ENCODE data around the gene LRRC8E. TPM values are rescaled to one million over a fixed set of nuclear protein-coding genes. Genes with fewer than 3 reads are reported as not detected.
A peak's percentile ranks its signal among the peaks of the same experiment; 100 is the strongest.

LRRC8E gene
- total and polyA plus RNA-seq, 8 donors: 2.6 to 6.1 (median 4.7) TPM

- no peak overlapping the region for H3K4me3 ChIP-seq
- ATAC-seq (no peak), FAIRE-seq (no peak), DNase-seq (peak in 4 of 6 donors; percentile 21 to 72 (median 51))
- intact Hi-C loops (cut with DNase I): no loop called here
- no peak overlapping the region for H3K27ac ChIP-seq
- H3K9me3 ChIP-seq: no peaks in the 10 kb centered on the region
- WGBS, 2 donors: 82 to 85% methylated on average over 20 to 21 of the region's 21 CpGs
- TF ChIP-seq CTCF (IDR thresholded peaks at IDR 0.05): no peak
- peaks cover 3 to 14% (median 9%) of the 10 kb centered on the region in 3 donors for H3K4me1 ChIP-seq
- H3K36me3 ChIP-seq: no peaks in the 10 kb centered on the region
- H3K27me3 ChIP-seq: no peaks in the 10 kb centered on the region
Measured at GRCh38 chr19:7900401-7900870, 12.1 kb downstream of the LRRC8E start.

GRCh38 chr19:7900931-7901330, 12.6 kb downstream of the LRRC8E start:
- FAIRE-seq: no peak

GRCh38 chr19:7901337-7901736, 13.0 kb downstream of the LRRC8E start:
- H3K4me3 ChIP-seq: no peak overlapping the region
- 87 to 88% methylated on average over 7 of the region's 7 CpGs for WGBS, 2 donors
- DNase-seq (peak in 2 of 6 donors; percentile 24 to 36), FAIRE-seq (no peak), ATAC-seq (no peak)
- no peaks in the 10 kb centered on the region for H3K36me3 ChIP-seq
- no peaks in the 10 kb centered on the region for H3K27me3 ChIP-seq
- intact Hi-C loops (cut with DNase I): no loop called here
- TF ChIP-seq CTCF (IDR thresholded peaks at IDR 0.05): no peak
- H3K4me1 ChIP-seq: peaks cover 3 to 14% (median 10%) of the 10 kb centered on the region in 3 donors
- no peaks in the 10 kb centered on the region for H3K9me3 ChIP-seq
- no peak overlapping the region for H3K27ac ChIP-seq

More at GRCh38 chr19:7900931-7901330, 12.6 kb downstream of the LRRC8E start:
- ATAC-seq (no peak), DNase-seq (peak in 1 of 6 donors; percentile 21)
- H3K4me3 ChIP-seq: no peak overlapping the region
- H3K27me3 ChIP-seq: no peaks in the 10 kb centered on the region
- no peak overlapping the region for H3K27ac ChIP-seq
- no peaks in the 10 kb centered on the region for H3K9me3 ChIP-seq
- WGBS, 2 donors: 72 to 84% methylated on average over 3 of the region's 3 CpGs
- H3K36me3 ChIP-seq: no peaks in the 10 kb centered on the region
- H3K4me1 ChIP-seq: peaks cover 3 to 14% (median 10%) of the 10 kb centered on the region in 3 donors
- intact Hi-C loops (cut with DNase I): no loop called here
- no peak for TF ChIP-seq CTCF (IDR thresholded peaks at IDR 0.05)

- peaks cover 3 to 14% (median 10%) of the 10 kb centered on the region in 3 donors for H3K4me1 ChIP-seq
- no peaks in the 10 kb centered on the region for H3K36me3 ChIP-seq
- peak overlapping the region; percentile 63 to 86 (median 75) for H3K27ac ChIP-seq
- FAIRE-seq (no peak), ATAC-seq (peak in 3 of 4 donors; percentile 6 to 10 (median 7)), DNase-seq (peak in 4 of 6 donors; percentile 48 to 71 (median 60))
- no peaks in the 10 kb centered on the region for H3K9me3 ChIP-seq
- H3K4me3 ChIP-seq: peak overlapping the region; percentile 42 to 93 (median 66)
- WGBS, 2 donors: 5 to 6% methylated on average over 20 of the region's 20 CpGs
- intact Hi-C loops (cut with DNase I): no loop called here
- TF ChIP-seq CTCF (IDR thresholded peaks at IDR 0.05): no peak
- H3K27me3 ChIP-seq: no peaks in the 10 kb centered on the region
Measured at GRCh38 chr19:7902796-7903243, 14.5 kb downstream of the LRRC8E start.

Measured in pancreas (tissue), 10 donors.